Endometrial microvascular endothelial cells (primary cell): Measurements from ENCODE around the gene FAM47E. TPM values are rescaled to one million over a fixed set of nuclear protein-coding genes. Genes with fewer than 3 reads are reported as not detected.
"Not testable (repeated sequence)": the region's sequence is repeated elsewhere in the genome, so short reads cannot be mapped to it uniquely, and the experiment has no call there.

Source experiments
- in situ Hi-C: cut with HindIII; loops from 2 replicates; pipeline ENCODE4 v1.10.0; 2017; ENCODE audit warnings: low sequenced_read_pairs, low pct_unique_long_range_greater_than_20kb; ENCODE audit errors: inconsistent ontology term
- total RNA-seq: library from RNA; depleted of rRNA; stranded (reverse); fragments of >200 nt; gene quantifications from one replicate; pipeline ENCODE4 v1.2.3, GENCODE V29; 2015; ENCODE audit errors: inconsistent ontology term

The FAM47E gene
- total RNA-seq, 1 donor from 2014 or later: not detected

DNA sequence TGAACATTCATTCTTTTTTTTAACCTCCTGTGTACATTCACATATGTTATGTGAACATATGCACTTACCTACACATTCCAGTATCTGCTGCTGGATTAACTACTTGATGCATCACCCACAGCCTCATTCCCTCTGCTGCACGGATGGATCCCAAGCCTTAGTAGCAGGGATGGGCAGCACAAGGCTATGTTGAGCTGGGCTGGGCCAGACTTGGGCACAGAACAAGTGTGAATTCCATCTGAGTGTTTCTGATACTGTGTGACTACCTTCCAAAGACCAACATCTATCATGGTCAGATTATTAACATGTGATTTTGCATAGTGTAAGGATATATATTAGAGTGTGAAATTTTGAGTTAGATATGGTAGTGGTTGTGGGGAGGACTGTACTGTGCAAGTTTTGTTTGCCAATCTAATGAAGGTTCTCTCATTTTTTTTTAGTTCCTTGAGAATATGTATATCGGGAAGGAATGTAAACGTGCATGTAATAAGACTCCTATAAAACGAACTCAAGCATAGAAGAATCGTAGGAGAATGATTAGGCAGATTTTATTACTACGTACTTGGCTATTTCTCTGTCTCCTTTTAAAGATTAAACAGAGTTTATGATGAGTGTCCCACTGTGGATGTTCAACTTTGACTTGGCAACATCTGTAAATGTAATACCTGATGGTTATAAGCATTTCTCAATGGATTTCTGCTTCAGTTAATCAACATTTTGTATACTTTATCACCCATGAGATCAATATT is 31.6 kb downstream of the FAM47E start:
- in situ Hi-C loops: no loop called here

- in situ Hi-C loops: no loop called here
Measured at GRCh38 chr4:76283900-76284299, 32.4 kb downstream of the FAM47E start.

- in situ Hi-C loops: not testable (repeated sequence)
Measured at GRCh38 chr4:76287811-76288210, 36.3 kb downstream of the FAM47E start.

GRCh38 chr4:76292730-76293129 is 41.2 kb downstream of the FAM47E start:
- in situ Hi-C loops: no loop called here

DNA sequence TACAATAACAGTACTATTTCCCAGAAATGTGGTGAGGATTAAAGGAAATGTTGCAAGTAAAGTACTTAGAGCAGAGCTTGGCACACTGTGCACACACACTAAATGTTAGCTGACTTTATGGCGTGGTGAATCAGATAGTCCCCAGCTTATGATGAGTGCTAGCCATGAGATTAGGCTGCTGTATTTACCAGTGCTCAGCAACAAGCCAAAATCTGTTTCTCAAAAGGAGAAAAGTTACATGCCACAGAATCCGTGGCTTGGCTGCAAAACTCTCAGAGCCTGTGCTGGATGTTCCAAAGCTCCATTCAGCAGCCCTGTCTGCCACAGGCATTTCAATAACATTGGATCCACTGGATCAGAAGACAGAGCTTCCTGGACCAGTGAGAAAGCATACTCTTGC is 42.3 kb downstream of the FAM47E start:
- in situ Hi-C loops: no loop called here

- in situ Hi-C loops: no loop called here
Measured at GRCh38 chr4:76296286-76296820, 44.8 kb downstream of the FAM47E start.

DNA sequence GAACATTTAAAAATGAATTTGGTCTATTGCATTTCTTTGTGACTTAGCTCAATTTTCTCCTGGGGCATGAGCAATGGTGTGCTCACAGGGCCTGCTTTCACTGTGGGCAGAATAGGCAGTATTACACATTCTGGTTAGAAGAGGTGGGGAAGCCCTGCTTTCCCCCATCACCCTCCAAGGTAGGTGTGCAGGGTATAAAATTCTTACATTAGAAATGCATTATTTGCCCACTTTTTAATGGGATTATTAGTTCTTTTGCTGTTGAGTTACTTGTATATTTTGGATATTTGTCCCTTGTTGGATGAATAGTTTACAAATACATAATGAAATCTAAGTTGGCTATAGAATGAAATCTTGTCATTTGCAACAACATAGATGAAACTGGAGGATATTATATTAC is 46.7 kb downstream of the FAM47E start:
- in situ Hi-C loops: no loop called here

DNA sequence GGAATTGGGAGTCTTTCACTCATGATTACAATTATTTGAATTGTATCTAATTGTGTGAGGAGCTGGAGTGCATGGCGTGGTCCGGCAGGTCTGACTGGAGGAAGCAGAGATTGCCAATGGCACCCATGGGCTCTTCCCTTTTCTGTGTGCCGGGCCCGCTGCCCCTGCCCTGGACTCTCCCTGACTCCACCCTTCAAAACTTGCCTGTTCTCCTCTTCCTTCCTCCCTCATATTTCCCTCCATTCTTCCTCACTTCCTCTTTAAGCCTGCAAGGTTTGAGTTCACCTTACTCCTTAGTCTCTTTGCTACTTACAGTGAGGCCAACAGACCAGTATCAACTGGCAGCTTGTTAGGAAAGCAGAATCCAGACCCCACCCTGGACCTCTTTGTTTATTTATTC is 48.5 kb downstream of the FAM47E start:
- in situ Hi-C loops: no loop called here

DNA sequence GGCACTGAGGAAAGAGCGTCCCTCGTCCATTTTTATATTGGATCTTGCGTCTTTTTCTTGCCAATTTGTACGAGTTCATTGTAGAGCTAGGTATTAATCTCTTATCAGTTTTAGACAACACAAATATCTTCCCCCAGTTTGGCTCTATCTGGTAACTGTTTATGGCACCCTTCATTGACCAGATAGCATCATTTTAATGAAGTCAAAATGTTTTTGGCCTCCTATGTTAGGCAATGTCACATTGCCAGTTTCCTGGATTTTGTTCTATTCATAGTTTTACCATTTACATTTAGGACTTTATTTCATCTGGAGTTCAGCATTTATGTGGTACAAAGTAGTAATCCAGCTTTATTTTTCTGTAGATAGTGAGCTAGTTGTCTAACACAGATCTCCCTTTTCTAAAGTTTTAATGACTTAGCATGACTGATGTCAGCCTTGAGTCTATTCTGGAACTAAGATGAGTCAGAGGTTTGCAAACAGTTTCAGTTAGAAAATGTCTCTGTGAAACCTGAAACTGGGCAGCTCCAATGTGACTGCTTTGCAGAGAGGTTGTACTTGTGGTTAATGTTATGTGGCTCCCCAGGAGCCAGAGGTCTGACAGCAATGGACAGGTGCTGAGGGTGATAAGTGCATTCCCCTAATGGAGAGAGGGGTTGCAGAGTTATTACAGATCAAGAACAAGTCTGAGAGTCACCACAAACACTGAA is 49.7 kb downstream of the FAM47E start:
- in situ Hi-C loops: no loop called here

DNA sequence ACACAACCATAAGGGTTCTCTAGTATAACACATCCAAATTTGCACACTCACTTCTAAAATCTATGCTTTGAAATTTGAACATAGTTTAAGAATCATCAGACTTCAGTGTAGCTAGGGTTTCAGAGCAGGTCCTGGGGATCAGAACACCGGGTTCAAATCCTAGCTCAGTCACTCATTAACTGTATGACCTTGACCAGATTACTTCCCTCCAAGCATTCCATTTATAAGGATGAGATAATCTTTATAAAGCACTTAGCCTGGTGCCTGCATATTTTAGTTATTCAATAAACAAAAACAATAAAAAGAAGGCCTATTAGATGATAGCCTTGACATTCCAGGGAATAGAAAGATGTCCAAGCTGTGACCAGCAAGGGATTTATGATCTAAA is 50.2 kb downstream of the FAM47E start:
- in situ Hi-C loops: no loop called here

GRCh38 chr4:76302826-76303438 is 51.4 kb downstream of the FAM47E start:
- in situ Hi-C loops: no loop called here

GRCh38 chr4:76305033-76305687 is 53.6 kb downstream of the FAM47E start:
- in situ Hi-C loops: no loop called here

DNA sequence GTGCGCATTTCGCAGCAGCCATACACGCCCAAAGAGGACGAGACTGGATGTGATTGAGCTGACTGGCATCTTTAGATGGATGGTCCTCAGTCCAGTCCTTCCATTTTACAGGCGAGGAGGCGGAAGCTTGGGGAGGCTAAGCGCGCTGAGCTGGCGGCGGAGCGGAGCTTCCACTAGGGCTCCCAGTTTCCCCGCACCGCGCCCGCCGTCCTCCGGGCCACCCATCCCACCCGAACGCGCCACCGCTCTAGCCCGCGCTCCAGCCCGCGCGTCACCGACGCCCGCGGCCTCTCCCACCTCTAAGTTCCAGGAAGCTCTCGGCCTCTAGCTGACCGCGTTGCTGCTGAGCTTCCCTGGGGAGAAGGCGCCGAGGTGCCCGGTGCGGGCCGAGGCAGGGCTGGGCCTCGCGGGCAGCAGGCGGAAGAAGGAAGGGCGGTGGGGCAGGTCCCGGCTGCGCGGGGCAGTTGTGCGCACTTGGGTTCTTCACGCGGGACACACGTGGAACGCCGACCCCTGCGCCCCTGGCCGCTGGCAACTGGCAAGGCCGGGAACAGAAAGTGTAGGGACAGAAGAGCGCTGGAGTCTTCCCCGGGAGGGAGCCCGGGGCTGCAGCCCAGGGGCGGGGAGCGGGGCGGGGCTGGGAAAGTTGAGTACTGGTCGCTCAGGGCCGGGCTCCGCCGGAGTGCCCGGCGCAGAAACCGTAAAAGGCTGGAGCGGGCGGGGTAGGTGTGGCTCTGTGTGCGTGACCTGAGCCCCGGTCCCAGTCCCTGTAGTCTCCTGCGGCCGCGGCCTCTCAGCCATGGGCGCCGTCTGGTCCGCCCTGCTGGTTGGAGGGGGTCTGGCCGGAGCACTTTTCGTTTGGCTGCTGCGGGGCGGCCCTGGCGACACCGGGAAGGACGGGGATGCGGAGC is 54.7 kb downstream of the FAM47E start, which contains the start of gene STBD1:
Gene STBD1 (plus strand): TSS at position 763 of the 911 bp plus-strand sequence. CDS start 37 bp downstream, at position 800.
- in situ Hi-C loops: no loop called here

- in situ Hi-C loops: no loop called here
Measured at GRCh38 chr4:76306882-76307659, 55.5 kb downstream of the FAM47E start.

GRCh38 chr4:76307660-76308014 is 56.1 kb downstream of the FAM47E start:
- in situ Hi-C loops: no loop called here

DNA sequence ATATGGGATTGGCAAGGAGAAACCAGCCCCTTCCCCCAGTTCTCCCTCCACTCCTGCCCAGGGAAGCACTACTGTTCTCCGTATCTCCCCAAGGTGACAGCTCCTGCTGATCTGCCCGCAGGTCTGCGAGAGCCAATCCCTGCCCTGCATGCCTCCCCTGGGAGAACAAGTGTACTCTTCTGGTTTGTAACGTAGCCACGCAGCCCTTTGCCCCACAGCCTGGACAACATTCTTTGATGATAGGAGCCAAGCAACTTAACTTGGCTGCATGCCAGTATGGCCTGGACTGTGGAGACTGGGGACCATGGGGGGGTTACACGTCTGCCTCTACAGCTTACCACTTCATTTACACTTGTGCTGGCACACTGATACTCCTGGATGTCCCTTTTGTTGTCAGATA is 57.0 kb downstream of the FAM47E start:
- in situ Hi-C loops: no loop called here

DNA sequence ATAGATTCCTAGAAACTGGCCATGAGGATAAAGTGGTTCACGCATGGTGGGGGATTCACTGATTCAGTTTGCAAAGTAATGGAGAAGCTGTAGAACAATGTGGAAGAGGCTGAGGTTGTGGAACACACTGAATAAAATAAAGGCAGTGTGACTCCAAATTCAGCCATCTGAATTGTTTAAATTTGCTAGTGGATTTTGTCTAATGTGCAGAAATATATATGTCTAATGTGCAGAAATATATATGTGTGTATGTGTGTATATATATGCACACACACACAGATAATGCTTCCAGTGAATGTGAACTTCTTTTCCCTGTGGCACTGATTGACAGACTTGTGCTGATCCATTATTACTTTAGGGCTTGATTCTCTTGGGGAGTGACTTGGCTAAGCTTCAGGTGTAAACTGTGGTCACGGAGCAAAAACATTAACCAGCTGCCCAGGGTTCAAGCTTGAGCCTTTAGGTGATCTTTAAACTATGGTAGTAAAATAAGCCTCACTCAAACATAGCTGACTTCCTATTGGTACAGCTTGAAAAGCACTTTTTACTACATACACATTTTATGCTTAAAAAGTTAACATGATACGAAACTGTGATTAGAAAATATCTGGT is 58.5 kb downstream of the FAM47E start:
- in situ Hi-C loops: no loop called here
